Gastrocnemius medialis (tissue), 4 donors: ENCODE measurements around the gene GAB1.

ENCODE experiments used
- POLR2A ChIP-seq, 2 donors: fragments of 450-650 bp; IDR thresholded peaks; one replicate each; pipeline ENCODE4 v1.6.1; 2017; ENCODE audit warnings: antibody characterized with exemption in 2 of 2, mild to moderate bottlenecking in 2 of 2, moderate library complexity in 2 of 2
- TF ChIP-seq, protein P1 (sequence below), 5 experiments: fragments of 450-650 bp in 3 of 5; fragments of 200-600 bp in 2 of 5; sonication (generic) in 2 of 5; IDR thresholded peaks in 4 of 5; conservative IDR thresholded peaks in 1 of 5; 1 replicate in 4 of 5; 2 replicates in 1 of 5; pipeline ENCODE4 v1.5.1; 2016 to 2019; ENCODE audit warnings: antibody characterized with exemption in 5 of 5, mild to moderate bottlenecking in 3 of 5, moderate library complexity in 3 of 5

DNA sequence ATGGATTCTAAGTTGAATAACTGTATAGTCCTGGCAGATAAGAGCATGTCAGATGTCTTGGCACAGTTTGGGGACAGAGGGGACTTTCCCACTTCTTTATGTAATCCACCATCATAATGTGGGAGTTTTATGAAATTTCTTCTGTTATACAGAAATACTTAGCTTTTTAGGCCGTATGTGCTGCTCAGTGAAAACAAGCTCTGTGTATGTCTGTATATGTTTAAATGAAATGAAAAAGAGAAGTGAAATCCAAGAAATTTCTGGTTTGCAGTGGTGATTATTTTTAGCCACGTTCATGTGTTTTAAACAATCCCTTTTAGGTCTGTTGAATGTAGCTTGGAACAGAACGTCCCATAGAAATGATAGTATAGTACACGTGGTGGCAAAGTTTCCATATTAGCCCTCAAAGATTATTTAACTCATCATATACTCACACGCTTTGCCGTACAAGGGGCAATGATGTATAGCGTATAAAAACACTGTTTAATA, 41.0 kb downstream of the GAB1 start:
- TF ChIP-seq POLR2A (IDR thresholded peaks at IDR 0.05), result no peak
- TF ChIP-seq, protein P1, sequence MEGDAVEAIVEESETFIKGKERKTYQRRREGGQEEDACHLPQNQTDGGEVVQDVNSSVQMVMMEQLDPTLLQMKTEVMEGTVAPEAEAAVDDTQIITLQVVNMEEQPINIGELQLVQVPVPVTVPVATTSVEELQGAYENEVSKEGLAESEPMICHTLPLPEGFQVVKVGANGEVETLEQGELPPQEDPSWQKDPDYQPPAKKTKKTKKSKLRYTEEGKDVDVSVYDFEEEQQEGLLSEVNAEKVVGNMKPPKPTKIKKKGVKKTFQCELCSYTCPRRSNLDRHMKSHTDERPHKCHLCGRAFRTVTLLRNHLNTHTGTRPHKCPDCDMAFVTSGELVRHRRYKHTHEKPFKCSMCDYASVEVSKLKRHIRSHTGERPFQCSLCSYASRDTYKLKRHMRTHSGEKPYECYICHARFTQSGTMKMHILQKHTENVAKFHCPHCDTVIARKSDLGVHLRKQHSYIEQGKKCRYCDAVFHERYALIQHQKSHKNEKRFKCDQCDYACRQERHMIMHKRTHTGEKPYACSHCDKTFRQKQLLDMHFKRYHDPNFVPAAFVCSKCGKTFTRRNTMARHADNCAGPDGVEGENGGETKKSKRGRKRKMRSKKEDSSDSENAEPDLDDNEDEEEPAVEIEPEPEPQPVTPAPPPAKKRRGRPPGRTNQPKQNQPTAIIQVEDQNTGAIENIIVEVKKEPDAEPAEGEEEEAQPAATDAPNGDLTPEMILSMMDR (IDR thresholded peaks at IDR 0.05 in 4 of 5, conservative IDR thresholded peaks at IDR 0.05 in 1 of 5), result no peak
